Keratinocyte (primary cell): ENCODE results near the gene CCDC178. TPM values are rescaled to one million over a fixed set of nuclear protein-coding genes. Genes with fewer than 3 reads are reported as not detected.

Source experiments
- DNase-seq: peaks from one replicate; pipeline ENCODE4 v3.0.0-alpha.2; 2011; ENCODE audit warnings: low read depth, missing footprints, low spot score
- FAIRE-seq: peaks from 2 replicates; lab custom pipeline; 2011; peaks lifted over from hg19 to GRCh38; lab: Jason Lieb, UNC
- H2AFZ ChIP-seq: 2 replicates; pipeline ENCODE4 v1.6.0; 2012; ENCODE audit warnings: low read length, control low read depth, inconsistent platforms; ENCODE audit not compliant: control insufficient read depth
- H3K27ac ChIP-seq: 2 replicates; pipeline ENCODE4 v1.5.1; 2011; ENCODE audit warnings: low read length; ENCODE audit not compliant: control insufficient read depth, insufficient read depth
- H3K27me3 ChIP-seq: 3 replicates; pipeline ENCODE4 v1.6.0; 2011; ENCODE audit warnings: low read length; ENCODE audit not compliant: control insufficient read depth, insufficient read depth; ENCODE audit errors: extremely low read depth
- H3K36me3 ChIP-seq, 2 experiments: 2 replicates in 1 of 2; 3 replicates in 1 of 2; pipeline ENCODE4 v1.5.1; 2011; ENCODE audit warnings: low read length in 2 of 2, mild to moderate bottlenecking in 1 of 2; ENCODE audit not compliant: control insufficient read depth in 2 of 2, insufficient read depth in 2 of 2; ENCODE audit errors: extremely low read depth in 1 of 2
- H3K4me1 ChIP-seq: 3 replicates; pipeline ENCODE4 v1.5.1; 2011; ENCODE audit warnings: low read length; ENCODE audit not compliant: control insufficient read depth, insufficient read depth; ENCODE audit errors: extremely low read depth
- H3K4me2 ChIP-seq: 3 replicates; pipeline ENCODE4 v1.6.0; 2011; ENCODE audit warnings: low read depth, low read length; ENCODE audit not compliant: control insufficient read depth, insufficient read depth; ENCODE audit errors: extremely low read depth
- H3K4me3 ChIP-seq, 3 experiments: fragments of 200-600 bp in 1 of 3; sonication (generic) in 1 of 3; 2 replicates in 2 of 3; 3 replicates in 1 of 3; pipeline ENCODE4 v1.5.1; 2011 to 2016; ENCODE audit warnings: low read length in 3 of 3, mild to moderate bottlenecking in 3 of 3, control low read depth in 2 of 3, inconsistent platforms in 1 of 3, low read depth in 1 of 3, mixed read lengths in 1 of 3, mixed run types in 1 of 3, moderate library complexity in 1 of 3; ENCODE audit not compliant: control insufficient read depth in 2 of 3, insufficient read depth in 2 of 3; ENCODE audit errors: extremely low read depth in 1 of 3
- H3K79me2 ChIP-seq: 2 replicates; pipeline ENCODE4 v1.6.0; 2012; ENCODE audit warnings: low read length; ENCODE audit not compliant: control insufficient read depth, insufficient read depth
- H3K9ac ChIP-seq: 3 replicates; pipeline ENCODE4 v1.6.0; 2011; ENCODE audit warnings: low read length; ENCODE audit not compliant: control insufficient read depth, insufficient read depth; ENCODE audit errors: extremely low read depth
- H3K9me1 ChIP-seq: 3 replicates; pipeline ENCODE4 v1.6.0; 2011; ENCODE audit warnings: low read length; ENCODE audit not compliant: control insufficient read depth, insufficient read depth; ENCODE audit errors: extremely low read depth
- H3K9me3 ChIP-seq: 2 replicates; pipeline ENCODE4 v1.5.1; 2012; ENCODE audit warnings: low read depth, low read length; ENCODE audit not compliant: control insufficient read depth
- H4K20me1 ChIP-seq: 3 replicates; pipeline ENCODE4 v1.6.0; 2011; ENCODE audit warnings: low read length; ENCODE audit not compliant: control insufficient read depth, insufficient read depth; ENCODE audit errors: extremely low read depth
- CTCF ChIP-seq, 3 experiments: IDR thresholded peaks in 1 of 3; conservative IDR thresholded peaks in 1 of 3; optimal IDR thresholded peaks in 1 of 3; 2 replicates in 2 of 3; 3 replicates in 1 of 3; pipeline versions ENCODE3 to v1.5.1; 2011; ENCODE audit warnings: low read length in 3 of 3, mild to moderate bottlenecking in 3 of 3, moderate library complexity in 2 of 3, control low read depth in 1 of 3, inconsistent platforms in 1 of 3; ENCODE audit not compliant: insufficient read depth in 2 of 3; ENCODE audit errors: extremely low read depth in 1 of 3
- EZH2 ChIP-seq: IDR thresholded peaks from one replicate; pipeline ENCODE4 v1.6.1; 2012; ENCODE audit warnings: inconsistent platforms, mild to moderate bottlenecking, low read length, moderate library complexity
- dilution Hi-C: fragments of 300-500 bp; cut with MboI; formaldehyde crosslinking; loops from one replicate; pipeline ENCODE4 v1.7.0; 2020; ENCODE audit warnings: low sequenced_read_pairs; ENCODE audit not compliant: extremely low pct_ligation_motif_present
- polyA plus RNA-seq, 5 experiments: library from polyadenylated mRNA; depleted of rRNA in 3 of 5; stranded (reverse) in 3 of 5; stranded (forward) in 1 of 5; unstranded in 1 of 5; fragments of >200 nt; gene quantifications; 1 replicate in 1 of 5; 2 replicates in 3 of 5; 3 replicates in 1 of 5; pipeline versions ENCODE4 v1.2.1 to v1.2.3, GENCODE V29; 2011 to 2012; ENCODE audit warnings: missing spikeins in 2 of 5, low read depth in 1 of 5, low replicate concordance in 1 of 5

Gene CCDC178
- polyA plus RNA-seq, 1 donor (not counting 4 experiments of a cell fraction or from before 2014, with no cell fraction given): 0.14 TPM

- Histone ChIP-seq H4K20me1 (no peaks in the 10 kb centered on the region), H2AFZ (no peak overlapping the region), H3K9me1 (no peaks in the 10 kb centered on the region), H3K4me1 (no peaks in the 10 kb centered on the region), H3K4me3 (no peak overlapping the region), H3K27me3 (no peaks in the 10 kb centered on the region), H3K4me2 (no peak overlapping the region), H3K79me2 (no peaks in the 10 kb centered on the region), H3K9me3 (no peaks in the 10 kb centered on the region), H3K27ac (no peak overlapping the region), H3K9ac (no peak overlapping the region), H3K36me3 (no peaks in the 10 kb centered on the region)
- DNase-seq (no peak), FAIRE-seq (no peak)
- dilution Hi-C loops: no loop called here
- no peak for TF ChIP-seq EZH2
- no peak for TF ChIP-seq CTCF (optimal IDR thresholded peaks at IDR 0.05 in 1 of 3, IDR thresholded peaks at IDR 0.05 in 1 of 3, conservative IDR thresholded peaks at IDR 0.05 in 1 of 3; ENCODE audit: extremely low read depth in 1 of 3, insufficient read depth in 2 of 3, low read length in 3 of 3)
These were observed 13.0 kb downstream of the CCDC178 start for GRCh38 chr18:33427549-33427948.

DNA sequence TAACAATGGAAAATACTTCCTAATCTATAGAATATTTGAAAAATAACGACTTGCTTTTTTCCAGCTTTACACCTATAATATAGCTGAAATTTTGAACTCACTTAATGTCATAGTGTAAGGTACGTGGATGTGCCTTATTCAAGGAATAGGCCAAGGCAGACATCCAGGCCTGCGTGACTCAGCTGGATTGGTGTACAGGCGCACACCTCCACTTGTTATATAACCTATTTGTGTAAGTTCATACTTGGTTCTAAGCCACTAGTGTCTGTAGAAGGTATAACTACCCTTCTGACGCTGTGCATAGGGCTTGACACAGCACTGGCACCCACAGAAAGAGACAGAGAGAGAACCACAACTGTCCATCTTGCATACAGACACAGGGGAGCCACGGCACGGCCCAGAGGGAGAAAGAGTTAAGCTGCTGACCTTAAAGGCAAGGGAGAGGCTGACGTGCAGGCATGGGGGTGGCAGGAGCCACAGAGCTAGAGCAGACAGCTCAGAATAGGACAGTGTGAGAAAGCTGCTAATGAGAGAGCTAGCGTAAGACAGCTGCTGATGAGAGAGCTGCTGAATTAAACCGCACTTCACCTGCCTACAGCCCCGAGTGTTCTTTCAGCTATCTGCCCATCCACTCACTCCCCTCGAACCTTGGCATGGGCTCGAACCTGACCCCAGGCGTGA is 16.1 kb downstream of the CCDC178 start:
- DNase-seq (no peak), FAIRE-seq (no peak)
- Histone ChIP-seq H3K36me3 (no peaks in the 10 kb centered on the region), H4K20me1 (no peaks in the 10 kb centered on the region), H3K9me1 (no peaks in the 10 kb centered on the region), H3K27ac (no peak overlapping the region), H3K9ac (no peak overlapping the region), H2AFZ (no peak overlapping the region), H3K79me2 (no peaks in the 10 kb centered on the region), H3K9me3 (no peaks in the 10 kb centered on the region), H3K4me1 (no peaks in the 10 kb centered on the region), H3K4me3 (no peak overlapping the region), H3K27me3 (no peaks in the 10 kb centered on the region), H3K4me2 (no peak overlapping the region)
- no peak for TF ChIP-seq CTCF (optimal IDR thresholded peaks at IDR 0.05 in 1 of 3, IDR thresholded peaks at IDR 0.05 in 1 of 3, conservative IDR thresholded peaks at IDR 0.05 in 1 of 3; ENCODE audit: extremely low read depth in 1 of 3, insufficient read depth in 2 of 3, low read length in 3 of 3)
- TF ChIP-seq EZH2: no peak
- dilution Hi-C loops: no loop called here
